K562 (cell line): Measurements from ENCODE around the gene NHLRC2. TPM values are rescaled to one million over a fixed set of nuclear protein-coding genes. Genes with fewer than 3 reads are reported as not detected.

ENCODE experiments used
- ATAC-seq: fragments of 200-7000 bp; cut with Tn5 transposase; 3 replicates; pipeline ENCODE4 v1.9.1; 2020; ENCODE audit warnings: moderate library complexity
- BruUV-seq: library from RNA; stranded (reverse); fragments of 400-500 nt; replicated peaks from 2 replicates; lab custom pipeline; 2021; lab: Mats Ljungman, UMichigan
- CTCF ChIA-PET: fragments of 300-600 bp; formaldehyde crosslinking; extraction: SDS; loops from one replicate; lab custom pipeline; 2021; ENCODE audit warnings: low intra/inter-chr PET ratio; lab: Yijun Ruan, JAX
- POLR2A ChIA-PET: fragments of 300-600, 350-650 bp; sonication (Branson Sonifier 250); formaldehyde crosslinking; extraction: SDS; loops from one replicate; lab custom pipeline; 2021; ENCODE audit warnings: antibody characterized with exemption, inconsistent platforms; lab: Yijun Ruan, JAX
- DNase-seq, 4 experiments: peaks; one replicate each; pipeline versions ENCODE4 v3.0.0 to v3.0.0-alpha.2; 2011 to 2018; ENCODE audit warnings: low spot score in 3 of 4, mixed read lengths in 3 of 4; ENCODE audit errors: extremely low read depth in 1 of 4
- FAIRE-seq: peaks from 2 replicates; lab custom pipeline; 2011; peaks lifted over from hg19 to GRCh38; lab: Jason Lieb, UNC
- H2AFZ ChIP-seq: 2 replicates; pipeline ENCODE4 v1.6.0; 2011; ENCODE audit warnings: low read depth, low read length, control low read depth, inconsistent platforms
- H3K27ac ChIP-seq: fragments of 200-600 bp; 3 replicates; pipeline ENCODE4 v1.8.0; 2011; ENCODE audit warnings: low read depth, mild to moderate bottlenecking, control low read depth, inconsistent platforms, low read length, moderate library complexity, mixed read lengths; ENCODE audit errors: extremely low read depth
- H3K27me3 ChIP-seq, 2 experiments: fragments of 300-600 bp in 1 of 2; 2 replicates in 1 of 2; 3 replicates in 1 of 2; pipeline versions ENCODE4 v1.6.0 to v1.8.0; 2011; ENCODE audit warnings: inconsistent platforms in 2 of 2, low read length in 2 of 2, mild to moderate bottlenecking in 1 of 2, mixed read lengths in 1 of 2, moderate library complexity in 1 of 2; ENCODE audit not compliant: control insufficient read depth in 2 of 2, insufficient read depth in 2 of 2
- H3K36me3 ChIP-seq: fragments of 300-600 bp; 3 replicates; pipeline ENCODE4 v1.8.0; 2011; ENCODE audit warnings: mild to moderate bottlenecking, low read length, inconsistent platforms; ENCODE audit not compliant: control insufficient read depth, insufficient read depth
- H3K4me1 ChIP-seq, 2 experiments: fragments of 200-600 bp in 1 of 2; replicated peaks in 1 of 2; 2 replicates in 1 of 2; 3 replicates in 1 of 2; pipeline versions ENCODE4 v1.5.1 to v1.8.0; 2011; ENCODE audit warnings: inconsistent platforms in 2 of 2, low read length in 2 of 2, mild to moderate bottlenecking in 1 of 2, mixed read lengths in 1 of 2, moderate library complexity in 1 of 2; ENCODE audit not compliant: control insufficient read depth in 2 of 2, insufficient read depth in 2 of 2
- H3K4me2 ChIP-seq: 2 replicates; pipeline ENCODE4 v1.6.1; 2011; ENCODE audit warnings: low read length, control low read depth, inconsistent platforms, mixed read lengths; ENCODE audit not compliant: insufficient read depth
- H3K4me3 ChIP-seq: fragments of 200-600 bp; sonication (generic), shearing (Covaris generic); 2 replicates; pipeline ENCODE4 v1.5.1; 2016; ENCODE audit warnings: control low read depth, inconsistent platforms
- H3K79me2 ChIP-seq: fragments of 200-600 bp; 3 replicates; pipeline ENCODE4 v1.8.0; 2011; ENCODE audit warnings: low read length, inconsistent platforms; ENCODE audit not compliant: control insufficient read depth, insufficient read depth
- H3K9ac ChIP-seq, 2 experiments: 2 replicates each; pipeline versions ENCODE4 v1.6.0 to v1.6.1; 2011; ENCODE audit warnings: low read depth in 2 of 2, low read length in 2 of 2, control low read depth in 1 of 2, inconsistent platforms in 1 of 2, mild to moderate bottlenecking in 1 of 2, mixed read lengths in 1 of 2; ENCODE audit not compliant: insufficient read depth in 1 of 2
- H3K9me1 ChIP-seq: one replicate; pipeline ENCODE4 v1.6.0; 2011; ENCODE audit warnings: inconsistent platforms, mild to moderate bottlenecking, low read length, moderate library complexity; ENCODE audit not compliant: control insufficient read depth, insufficient read depth
- H3K9me3 ChIP-seq: replicated peaks from 2 replicates; pipeline ENCODE4 v1.5.1; 2011; ENCODE audit warnings: low read depth, low read length, inconsistent platforms; ENCODE audit not compliant: control insufficient read depth, insufficient read depth
- H4K20me1 ChIP-seq: replicated peaks from 2 replicates; pipeline ENCODE4 v1.6.1; 2011; ENCODE audit warnings: low read length, inconsistent platforms, mixed read lengths; ENCODE audit not compliant: control insufficient read depth, insufficient read depth
- C11orf30 ChIP-seq: fragments of 450-650 bp; IDR thresholded peaks from 2 replicates; pipeline ENCODE4 v1.6.1; 2016; ENCODE audit warnings: low read depth, mild to moderate bottlenecking
- EHMT2 ChIP-seq: fragments of 450-650 bp; IDR thresholded peaks from 2 replicates; pipeline ENCODE4 v1.6.1; 2018; ENCODE audit warnings: antibody characterized with exemption
- FOXK2 ChIP-seq, 2 experiments: fragments of 450-650 bp; IDR thresholded peaks in 1 of 2; conservative IDR thresholded peaks in 1 of 2; 2 replicates each; pipeline ENCODE4 v1.6.1; 2016; ENCODE audit warnings: low read depth in 2 of 2, mild to moderate bottlenecking in 1 of 2
- HMGN3 ChIP-seq: IDR thresholded peaks from 2 replicates; pipeline ENCODE4 v1.6.1; 2011; ENCODE audit warnings: borderline replicate concordance, low read depth, mild to moderate bottlenecking, mixed read lengths, low read length; ENCODE audit not compliant: insufficient read length; ENCODE audit errors: extremely low read depth
- RAD21 ChIP-seq, 2 experiments: fragments of 250-450 bp in 1 of 2; fragments of 450-650 bp in 1 of 2; sonication (Bioruptor Pico) in 1 of 2; formaldehyde crosslinking in 1 of 2; IDR thresholded peaks in 1 of 2; conservative IDR thresholded peaks in 1 of 2; 2 replicates each; pipeline versions ENCODE4 v1.4.0 to v1.8.0; 2020 to 2022; ENCODE audit warnings: mild to moderate bottlenecking in 2 of 2, moderate library complexity in 1 of 2
- ZFX ChIP-seq: sonication (generic); formaldehyde crosslinking; IDR thresholded peaks from 2 replicates; pipeline ENCODE4 v1.8.0; 2022; ENCODE audit warnings: mild to moderate bottlenecking, missing genetic modification reagents, moderate library complexity
- WGBS: fragments of 100-300 bp; shearing (Covaris generic); methylation state at CpG from one replicate; pipeline ENCODE4 v1.1.6; 2016; ENCODE audit warnings: low coverage, mixed read lengths; ENCODE audit not compliant: insufficient coverage; ENCODE audit errors: missing lambda C conversion rate; 5-methylcytosine and 5-hydroxymethylcytosine counted together
- in situ Hi-C: fragments of 300-500 bp; cut with MboI; formaldehyde crosslinking; loops from 4 replicates; pipeline ENCODE4 v1.15.0; 2018; ENCODE audit warnings: inconsistent platforms, mixed read lengths
- intact Hi-C: fragments of 100-400 bp; cut with micrococcal nuclease; formaldehyde crosslinking; loops from 2 replicates; pipeline ENCODE4 v1.14.2; 2022
- polyA plus RNA-seq, 8 experiments: library from polyadenylated mRNA; depleted of rRNA in 4 of 8; stranded (reverse) in 5 of 8; unstranded in 3 of 8; fragments of >200 nt; fragmentation: Nextera tagmentation in 2 of 8; fragmentation: Illumina TruSeq in 1 of 8; extraction: Ambion mirVana in 2 of 8; extraction: Trizol in 1 of 8; gene quantifications; 2 replicates each; pipeline versions ENCODE4 v1.2.1 to v1.2.3, GENCODE V29; 2011 to 2014; ENCODE audit warnings: inconsistent platforms in 1 of 8, missing spikeins in 1 of 8
- total RNA-seq, 7 experiments: library from RNA; depleted of rRNA in 6 of 7; stranded (reverse); fragments of >200 nt in 6 of 7; fragmentation: Illumina TruSeq in 2 of 7; extraction: Trizol in 2 of 7; gene quantifications; 2 replicates each; pipeline versions ENCODE4 v1.2.1 to v1.2.3, GENCODE V29; 2011 to 2021; ENCODE audit warnings: low replicate concordance in 1 of 7
- TF ChIP-seq, protein P1 (sequence below): fragments of 450-650 bp; IDR thresholded peaks from 2 replicates; pipeline ENCODE4 v1.6.1; 2017; ENCODE audit warnings: antibody characterized with exemption, mild to moderate bottlenecking

Gene NHLRC2
- total and polyA plus RNA-seq, 9 of the 15 experiments (the other 6 are each of a cell fraction or from before 2014, with no cell fraction given): 1.5 to 22.4 (median 10.3) TPM

DNA sequence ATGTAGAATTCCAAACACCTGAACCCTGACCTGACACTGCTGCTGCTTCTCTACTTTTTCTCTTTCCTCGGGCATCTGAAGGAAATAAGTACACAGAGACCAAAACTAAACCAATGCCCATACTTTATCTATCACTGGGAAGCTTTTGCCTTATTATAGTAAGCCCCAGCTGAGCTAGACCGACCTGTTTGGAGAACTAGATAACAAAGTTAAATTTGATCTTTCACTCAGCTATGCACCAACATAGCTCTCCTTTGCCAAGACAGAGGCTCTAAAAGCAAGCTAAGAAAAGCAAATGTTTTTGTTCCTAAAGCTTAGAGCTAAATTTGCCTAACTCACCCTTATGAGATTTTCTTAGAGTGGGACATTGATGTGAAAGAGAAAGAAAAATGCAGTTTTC, 39.1 kb downstream of the NHLRC2 start (continued):
- TF ChIP-seq C11orf30 (no peak), FOXK2 (conservative IDR thresholded peaks at IDR 0.05 in 1 of 2, IDR thresholded peaks at IDR 0.05 in 1 of 2; ENCODE audit: low read depth in 2 of 2) (no peak), RAD21 (CRISPR knock-in tag; conservative IDR thresholded peaks at IDR 0.05 in 1 of 2, IDR thresholded peaks at IDR 0.05 in 1 of 2) (no peak), ZFX (CRISPR knock-in tag) (no peak)
- TF ChIP-seq, protein P1, sequence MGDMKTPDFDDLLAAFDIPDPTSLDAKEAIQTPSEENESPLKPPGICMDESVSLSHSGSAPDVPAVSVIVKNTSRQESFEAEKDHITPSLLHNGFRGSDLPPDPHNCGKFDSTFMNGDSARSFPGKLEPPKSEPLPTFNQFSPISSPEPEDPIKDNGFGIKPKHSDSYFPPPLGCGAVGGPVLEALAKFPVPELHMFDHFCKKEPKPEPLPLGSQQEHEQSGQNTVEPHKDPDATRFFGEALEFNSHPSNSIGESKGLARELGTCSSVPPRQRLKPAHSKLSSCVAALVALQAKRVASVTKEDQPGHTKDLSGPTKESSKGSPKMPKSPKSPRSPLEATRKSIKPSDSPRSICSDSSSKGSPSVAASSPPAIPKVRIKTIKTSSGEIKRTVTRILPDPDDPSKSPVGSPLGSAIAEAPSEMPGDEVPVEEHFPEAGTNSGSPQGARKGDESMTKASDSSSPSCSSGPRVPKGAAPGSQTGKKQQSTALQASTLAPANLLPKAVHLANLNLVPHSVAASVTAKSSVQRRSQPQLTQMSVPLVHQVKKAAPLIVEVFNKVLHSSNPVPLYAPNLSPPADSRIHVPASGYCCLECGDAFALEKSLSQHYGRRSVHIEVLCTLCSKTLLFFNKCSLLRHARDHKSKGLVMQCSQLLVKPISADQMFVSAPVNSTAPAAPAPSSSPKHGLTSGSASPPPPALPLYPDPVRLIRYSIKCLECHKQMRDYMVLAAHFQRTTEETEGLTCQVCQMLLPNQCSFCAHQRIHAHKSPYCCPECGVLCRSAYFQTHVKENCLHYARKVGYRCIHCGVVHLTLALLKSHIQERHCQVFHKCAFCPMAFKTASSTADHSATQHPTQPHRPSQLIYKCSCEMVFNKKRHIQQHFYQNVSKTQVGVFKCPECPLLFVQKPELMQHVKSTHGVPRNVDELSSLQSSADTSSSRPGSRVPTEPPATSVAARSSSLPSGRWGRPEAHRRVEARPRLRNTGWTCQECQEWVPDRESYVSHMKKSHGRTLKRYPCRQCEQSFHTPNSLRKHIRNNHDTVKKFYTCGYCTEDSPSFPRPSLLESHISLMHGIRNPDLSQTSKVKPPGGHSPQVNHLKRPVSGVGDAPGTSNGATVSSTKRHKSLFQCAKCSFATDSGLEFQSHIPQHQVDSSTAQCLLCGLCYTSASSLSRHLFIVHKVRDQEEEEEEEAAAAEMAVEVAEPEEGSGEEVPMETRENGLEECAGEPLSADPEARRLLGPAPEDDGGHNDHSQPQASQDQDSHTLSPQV: no peak
- TF ChIP-seq, all 486 proteins: peak for 0

DNA sequence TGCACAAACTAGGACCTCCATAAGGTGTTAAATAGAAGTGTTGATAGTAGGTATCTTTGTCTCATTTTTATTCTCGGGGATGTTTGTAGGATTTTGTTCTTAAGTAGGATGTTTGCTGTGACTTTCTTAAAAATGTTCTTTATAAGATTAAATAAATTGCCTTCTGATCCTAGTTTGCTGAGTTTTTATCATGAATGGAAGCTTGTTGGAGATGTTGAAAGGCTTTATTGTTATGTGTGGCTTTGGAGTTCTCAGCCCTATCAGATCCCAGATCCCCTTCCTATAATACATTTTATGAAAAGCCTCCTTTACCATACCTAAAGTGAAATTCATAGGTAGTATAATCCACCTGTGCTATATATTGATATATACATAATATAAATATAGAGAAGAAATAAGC, 40.1 kb downstream of the NHLRC2 start:
- in situ Hi-C loops: no loop called here
- Histone ChIP-seq H3K79me2 (no peaks in the 10 kb centered on the region), H3K27ac (no peak overlapping the region), H3K9ac (no peak overlapping the region), H3K9me1 (no peaks in the 10 kb centered on the region), H3K36me3 (peaks cover 35% of the 10 kb centered on the region), H2AFZ (no peak overlapping the region), H3K4me1 (no peaks in the 10 kb centered on the region), H3K27me3 (no peaks in the 10 kb centered on the region), H3K4me2 (no peak overlapping the region), H3K4me3 (no peak overlapping the region), H4K20me1 (no peaks in the 10 kb centered on the region), H3K9me3 (no peaks in the 10 kb centered on the region)
- FAIRE-seq (no peak), ATAC-seq (no peak), DNase-seq (no peak)
- ChIA-PET CTCF (no interaction called here), POLR2A (no interaction called here)
- intact Hi-C loops: no loop called here
- WGBS: 90% methylated on average over 1 of the region's 1 CpG
- TF ChIP-seq HMGN3 (no peak), EHMT2 (no peak)
- no TSS peak for BruUV-seq
